Stomach (tissue), 4 donors: Measurements from ENCODE around the gene ADGRL3.

Experiments used
- POLR2A ChIP-seq, 4 donors: fragments of 450-650 bp; IDR thresholded peaks; one replicate each; pipeline ENCODE4 v1.6.1; 2016; ENCODE audit warnings: antibody characterized with exemption in 4 of 4, control low read depth in 2 of 4, mild to moderate bottlenecking in 1 of 4, moderate library complexity in 1 of 4
- POLR2AphosphoS5 ChIP-seq, 3 donors: sonication (generic); formaldehyde crosslinking; IDR thresholded peaks; one replicate each; pipeline ENCODE4 v1.6.1; 2016; ENCODE audit warnings: antibody characterized with exemption in 3 of 3
- TF ChIP-seq, protein P1 (sequence below), 7 experiments: fragments of 450-650 bp in 4 of 7; fragments of 200-600 bp in 3 of 7; sonication (generic) in 3 of 7; IDR thresholded peaks; one replicate each; pipeline ENCODE4 v1.5.1; 2016 to 2019; ENCODE audit warnings: antibody characterized with exemption in 7 of 7, control low read depth in 2 of 7, mild to moderate bottlenecking in 1 of 7

DNA sequence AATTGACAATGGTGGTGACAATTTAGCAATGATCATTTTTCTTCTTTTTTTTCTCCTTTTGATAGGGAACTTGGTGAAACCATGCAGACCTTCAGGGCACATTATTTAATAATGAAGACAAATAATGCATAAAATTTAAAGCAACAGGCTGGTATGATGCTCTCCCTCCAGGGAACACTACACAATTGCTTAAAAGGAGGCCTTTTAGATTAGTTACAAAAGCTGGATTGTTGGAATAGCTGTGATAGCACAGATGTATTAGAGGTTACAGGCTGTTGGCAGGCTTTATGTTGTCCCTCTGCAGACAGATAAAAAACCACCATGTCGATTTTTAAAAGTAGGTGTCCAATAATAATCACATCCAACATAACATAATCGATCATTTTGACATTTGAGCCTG, 307.0 kb downstream of the ADGRL3 start:
- TF ChIP-seq, protein P1, sequence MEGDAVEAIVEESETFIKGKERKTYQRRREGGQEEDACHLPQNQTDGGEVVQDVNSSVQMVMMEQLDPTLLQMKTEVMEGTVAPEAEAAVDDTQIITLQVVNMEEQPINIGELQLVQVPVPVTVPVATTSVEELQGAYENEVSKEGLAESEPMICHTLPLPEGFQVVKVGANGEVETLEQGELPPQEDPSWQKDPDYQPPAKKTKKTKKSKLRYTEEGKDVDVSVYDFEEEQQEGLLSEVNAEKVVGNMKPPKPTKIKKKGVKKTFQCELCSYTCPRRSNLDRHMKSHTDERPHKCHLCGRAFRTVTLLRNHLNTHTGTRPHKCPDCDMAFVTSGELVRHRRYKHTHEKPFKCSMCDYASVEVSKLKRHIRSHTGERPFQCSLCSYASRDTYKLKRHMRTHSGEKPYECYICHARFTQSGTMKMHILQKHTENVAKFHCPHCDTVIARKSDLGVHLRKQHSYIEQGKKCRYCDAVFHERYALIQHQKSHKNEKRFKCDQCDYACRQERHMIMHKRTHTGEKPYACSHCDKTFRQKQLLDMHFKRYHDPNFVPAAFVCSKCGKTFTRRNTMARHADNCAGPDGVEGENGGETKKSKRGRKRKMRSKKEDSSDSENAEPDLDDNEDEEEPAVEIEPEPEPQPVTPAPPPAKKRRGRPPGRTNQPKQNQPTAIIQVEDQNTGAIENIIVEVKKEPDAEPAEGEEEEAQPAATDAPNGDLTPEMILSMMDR (IDR thresholded peaks at IDR 0.05) = no peak
- no peak for TF ChIP-seq POLR2A (IDR thresholded peaks at IDR 0.05)
- TF ChIP-seq POLR2AphosphoS5 (IDR thresholded peaks at IDR 0.05) = no peak
